HUES6 (cell line): ENCODE measurements around the gene AKR1C2.
"Not testable (repeated sequence)": the region's sequence is repeated elsewhere in the genome, so short reads cannot be mapped to it uniquely, and the experiment has no call there.

Experiments
- H3K27ac ChIP-seq: 2 replicates; pipeline ENCODE4 v1.7.0; 2013; ENCODE audit warnings: low read depth, mild to moderate bottlenecking, low read length, inconsistent platforms
- H3K27me3 ChIP-seq: 2 replicates; pipeline ENCODE4 v1.6.1; 2013; ENCODE audit warnings: low read length; ENCODE audit not compliant: control insufficient read depth, insufficient read depth
- H3K36me3 ChIP-seq: 2 replicates; pipeline ENCODE4 v1.6.1; 2013; ENCODE audit warnings: low read length; ENCODE audit not compliant: control insufficient read depth, insufficient read depth
- H3K4me1 ChIP-seq: 2 replicates; pipeline ENCODE4 v1.6.1; 2013; ENCODE audit warnings: low read length; ENCODE audit not compliant: control insufficient read depth, insufficient read depth
- H3K4me3 ChIP-seq: 2 replicates; pipeline ENCODE4 v1.5.1; 2013; ENCODE audit warnings: low read depth, low read length
- H3K9ac ChIP-seq: one replicate; pipeline ENCODE4 v1.6.1; 2013; ENCODE audit warnings: mild to moderate bottlenecking, low read length
- H3K9me3 ChIP-seq: 2 replicates; pipeline ENCODE4 v1.6.1; 2013; ENCODE audit warnings: low read depth, low read length; ENCODE audit not compliant: control insufficient read depth, insufficient read depth

AKR1C2 gene

GRCh38 chr10:5003127-5004029 is at the start of gene AKR1C2:
TSS of gene AKR1C2 (minus strand) at chr10:5003857. CDS start at chr10:5003835, 22 bp downstream.
- not testable (repeated sequence) for H3K4me3 ChIP-seq, H3K27me3 ChIP-seq, H3K27ac ChIP-seq, H3K4me1 ChIP-seq, H3K9me3 ChIP-seq, H3K9ac ChIP-seq, H3K36me3 ChIP-seq

GRCh38 chr10:5052951-5053500 is 49.4 kb upstream of the AKR1C2 start:
- not testable (repeated sequence) for H3K4me3 ChIP-seq

GRCh38 chr10:5047912-5048628 is 44.4 kb upstream of the AKR1C2 start:
- Histone ChIP-seq H3K9me3 (no peaks in the 10 kb centered on the region; the same call in none of the 2 replicates), H3K27me3 (no peaks in the 10 kb centered on the region), H3K4me3 (no peak overlapping the region), H3K36me3 (no peaks in the 10 kb centered on the region), H3K4me1 (no peaks in the 10 kb centered on the region), H3K9ac (no peak overlapping the region), H3K27ac (no peak overlapping the region)

More at GRCh38 chr10:5052951-5053500, 49.4 kb upstream of the AKR1C2 start:
- not testable (repeated sequence) for H3K4me1 ChIP-seq, H3K27me3 ChIP-seq, H3K9ac ChIP-seq, H3K27ac ChIP-seq, H3K36me3 ChIP-seq, H3K9me3 ChIP-seq

GRCh38 chr10:5047055-5047454 is 43.4 kb upstream of the AKR1C2 start:
- not testable (repeated sequence) for H3K4me1 ChIP-seq, H3K9ac ChIP-seq, H3K4me3 ChIP-seq, H3K36me3 ChIP-seq, H3K27ac ChIP-seq, H3K9me3 ChIP-seq, H3K27me3 ChIP-seq

- no peak overlapping the region for H3K9ac ChIP-seq
- H3K9me3 ChIP-seq, result peaks cover 2% of the 10 kb centered on the region; the same call in 1 of the 2 replicates
- no peaks in the 10 kb centered on the region for H3K4me1 ChIP-seq
- no peak overlapping the region for H3K27ac ChIP-seq
- H3K4me3 ChIP-seq, result no peak overlapping the region
- H3K27me3 ChIP-seq, result no peaks in the 10 kb centered on the region
- no peaks in the 10 kb centered on the region for H3K36me3 ChIP-seq
Observed at GRCh38 chr10:5046410-5046809, 42.8 kb upstream of the AKR1C2 start.

- no peak overlapping the region for H3K9ac ChIP-seq
- H3K4me1 ChIP-seq, result no peaks in the 10 kb centered on the region
- no peak overlapping the region for H3K27ac ChIP-seq
- no peaks in the 10 kb centered on the region for H3K27me3 ChIP-seq
- no peaks in the 10 kb centered on the region for H3K36me3 ChIP-seq
- H3K4me3 ChIP-seq, result no peak overlapping the region
- H3K9me3 ChIP-seq, result peaks cover 8% of the 10 kb centered on the region; the same call in 1 of the 2 replicates
Observed at GRCh38 chr10:5045095-5045494, 41.4 kb upstream of the AKR1C2 start.

- H3K27ac ChIP-seq, result no peak overlapping the region
- H3K9ac ChIP-seq, result no peak overlapping the region
- no peaks in the 10 kb centered on the region for H3K4me1 ChIP-seq
- peaks cover 8% of the 10 kb centered on the region; the same call in 1 of the 2 replicates for H3K9me3 ChIP-seq
- H3K4me3 ChIP-seq, result no peak overlapping the region
- H3K27me3 ChIP-seq, result no peaks in the 10 kb centered on the region
- no peaks in the 10 kb centered on the region for H3K36me3 ChIP-seq
Observed at GRCh38 chr10:5043716-5044115, 40.1 kb upstream of the AKR1C2 start.

GRCh38 chr10:5042922-5043321 is 39.3 kb upstream of the AKR1C2 start:
- H3K36me3 ChIP-seq, result no peaks in the 10 kb centered on the region
- H3K27ac ChIP-seq, result no peak overlapping the region
- no peaks in the 10 kb centered on the region for H3K4me1 ChIP-seq
- H3K27me3 ChIP-seq, result no peaks in the 10 kb centered on the region
- H3K9me3 ChIP-seq, result peaks cover 8% of the 10 kb centered on the region; the same call in 1 of the 2 replicates
- no peak overlapping the region for H3K4me3 ChIP-seq
- H3K9ac ChIP-seq, result no peak overlapping the region

GRCh38 chr10:5041471-5042023 is 37.9 kb upstream of the AKR1C2 start:
- Histone ChIP-seq H3K27me3 (no peaks in the 10 kb centered on the region), H3K4me3 (no peak overlapping the region), H3K27ac (no peak overlapping the region), H3K9ac (no peak overlapping the region), H3K4me1 (no peaks in the 10 kb centered on the region), H3K9me3 (peaks cover 8% of the 10 kb centered on the region; the same call in 1 of the 2 replicates), H3K36me3 (no peaks in the 10 kb centered on the region)

GRCh38 chr10:5040781-5041470 is 37.3 kb upstream of the AKR1C2 start:
- Histone ChIP-seq H3K36me3 (no peaks in the 10 kb centered on the region), H3K27me3 (no peaks in the 10 kb centered on the region), H3K9me3 (peaks cover 8% of the 10 kb centered on the region; the same call in 1 of the 2 replicates), H3K4me1 (no peaks in the 10 kb centered on the region), H3K9ac (no peak overlapping the region), H3K4me3 (no peak overlapping the region), H3K27ac (no peak overlapping the region)
